Skeletal muscle tissue (tissue), 4 donors: ENCODE data around the gene TMEM30A. TPM values are rescaled to one million over a fixed set of nuclear protein-coding genes. Genes with fewer than 3 reads are reported as not detected.

Experiments used
- H3K27ac ChIP-seq: one replicate; pipeline ENCODE4 v1.7.0; 2013; ENCODE audit warnings: mild to moderate bottlenecking, low read depth, low read length, inconsistent platforms
- H3K27me3 ChIP-seq, 3 donors: one replicate each; pipeline ENCODE4 v1.7.0; 2013; ENCODE audit warnings: low read length in 3 of 3; ENCODE audit not compliant: control insufficient read depth in 3 of 3, insufficient read depth in 3 of 3
- H3K36me3 ChIP-seq, 3 donors: one replicate each; pipeline ENCODE4 v1.7.0; 2013; ENCODE audit warnings: low read length in 3 of 3; ENCODE audit not compliant: control insufficient read depth in 3 of 3, insufficient read depth in 3 of 3
- H3K4me1 ChIP-seq, 3 donors: one replicate each; pipeline ENCODE4 v1.7.0; 2013; ENCODE audit warnings: low read length in 3 of 3, mild to moderate bottlenecking in 3 of 3; ENCODE audit not compliant: control insufficient read depth in 3 of 3, insufficient read depth in 3 of 3
- H3K4me3 ChIP-seq, 3 donors: one replicate each; pipeline ENCODE4 v1.7.0; 2013; ENCODE audit warnings: low read length in 3 of 3
- H3K9ac ChIP-seq, 3 donors: one replicate each; pipeline ENCODE4 v1.7.0; 2013; ENCODE audit warnings: low read length in 3 of 3, mild to moderate bottlenecking in 3 of 3, moderate library complexity in 2 of 3, low read depth in 1 of 3
- H3K9me3 ChIP-seq, 3 donors: one replicate each; pipeline ENCODE4 v1.7.0; 2013; ENCODE audit warnings: low read length in 3 of 3; ENCODE audit not compliant: control insufficient read depth in 3 of 3
- total RNA-seq: library from RNA; depleted of rRNA; stranded (reverse); fragments of >200 nt; gene quantifications from one replicate; pipeline ENCODE4 v1.2.3, GENCODE V29; 2014
- donor health status: Osteomylitis.

Gene TMEM30A
- total RNA-seq, 1 donor from 2014 or later, result 63.7 TPM

- H3K9ac ChIP-seq, result no peak overlapping the region
- H3K9me3 ChIP-seq, result no peaks in the 10 kb centered on the region
- peaks cover 18% of the 10 kb centered on the region in 3 donors for H3K36me3 ChIP-seq
- no peak overlapping the region for H3K4me3 ChIP-seq
- no peak overlapping the region for H3K27ac ChIP-seq
- no peaks in the 10 kb centered on the region for H3K4me1 ChIP-seq
- no peaks in the 10 kb centered on the region for H3K27me3 ChIP-seq
These were observed 23.8 kb upstream of the TMEM30A start for GRCh38 chr6:75308250-75308988.

- peaks cover 8 to 13% (median 12%) of the 10 kb centered on the region in 3 donors for H3K36me3 ChIP-seq
- no peak overlapping the region for H3K27ac ChIP-seq
- no peaks in the 10 kb centered on the region for H3K4me1 ChIP-seq
- no peak overlapping the region for H3K9ac ChIP-seq
- no peaks in the 10 kb centered on the region for H3K27me3 ChIP-seq
- no peak overlapping the region for H3K4me3 ChIP-seq
- H3K9me3 ChIP-seq, result no peaks in the 10 kb centered on the region
These were observed 22.9 kb upstream of the TMEM30A start for GRCh38 chr6:75307364-75308004.

- Histone ChIP-seq H3K36me3 (peaks cover 4 to 7% (median 7%) of the 10 kb centered on the region in 3 donors), H3K27ac (no peak overlapping the region), H3K9ac (no peak overlapping the region), H3K27me3 (no peaks in the 10 kb centered on the region), H3K4me3 (no peak overlapping the region), H3K9me3 (no peaks in the 10 kb centered on the region), H3K4me1 (no peaks in the 10 kb centered on the region)
These were observed 21.5 kb upstream of the TMEM30A start for GRCh38 chr6:75306064-75306463.

GRCh38 chr6:75305573-75305972 is 21.0 kb upstream of the TMEM30A start:
- Histone ChIP-seq H3K9me3 (no peaks in the 10 kb centered on the region), H3K4me1 (no peaks in the 10 kb centered on the region), H3K27me3 (no peaks in the 10 kb centered on the region), H3K27ac (no peak overlapping the region), H3K4me3 (no peak overlapping the region), H3K36me3 (peaks cover 4 to 7% (median 7%) of the 10 kb centered on the region in 3 donors), H3K9ac (no peak overlapping the region)

GRCh38 chr6:75302280-75302679 is 17.7 kb upstream of the TMEM30A start:
- Histone ChIP-seq H3K27ac (no peak overlapping the region), H3K9me3 (no peaks in the 10 kb centered on the region), H3K9ac (no peak overlapping the region), H3K4me1 (peaks cover 3 to 6% (median 4%) of the 10 kb centered on the region in 3 donors), H3K4me3 (no peak overlapping the region), H3K27me3 (no peaks in the 10 kb centered on the region), H3K36me3 (no peaks in the 10 kb centered on the region)

GRCh38 chr6:75301537-75301936 is 16.9 kb upstream of the TMEM30A start:
- H3K9ac ChIP-seq, result no peak overlapping the region
- no peak overlapping the region for H3K4me3 ChIP-seq
- H3K36me3 ChIP-seq, result no peaks in the 10 kb centered on the region
- H3K9me3 ChIP-seq, result no peaks in the 10 kb centered on the region
- H3K27ac ChIP-seq, result no peak overlapping the region
- no peaks in the 10 kb centered on the region for H3K27me3 ChIP-seq
- peaks cover 3 to 6% (median 4%) of the 10 kb centered on the region in 3 donors for H3K4me1 ChIP-seq

- no peaks in the 10 kb centered on the region for H3K9me3 ChIP-seq
- H3K27me3 ChIP-seq, result no peaks in the 10 kb centered on the region
- no peak overlapping the region for H3K4me3 ChIP-seq
These were observed 16.5 kb upstream of the TMEM30A start for GRCh38 chr6:75301088-75301487.

GRCh38 chr6:75300531-75300855 is 15.9 kb upstream of the TMEM30A start:
- no peak overlapping the region for H3K4me3 ChIP-seq
- H3K36me3 ChIP-seq, result no peaks in the 10 kb centered on the region
- no peaks in the 10 kb centered on the region for H3K27me3 ChIP-seq
- H3K9me3 ChIP-seq, result no peaks in the 10 kb centered on the region
- no peak overlapping the region for H3K27ac ChIP-seq
- H3K4me1 ChIP-seq, result peaks cover 3 to 6% (median 4%) of the 10 kb centered on the region in 3 donors
- H3K9ac ChIP-seq, result no peak overlapping the region

More at GRCh38 chr6:75301088-75301487, 16.5 kb upstream of the TMEM30A start:
- H3K27ac ChIP-seq, result no peak overlapping the region
- no peaks in the 10 kb centered on the region for H3K36me3 ChIP-seq
- H3K9ac ChIP-seq, result no peak overlapping the region
- H3K4me1 ChIP-seq, result peaks cover 3 to 6% (median 4%) of the 10 kb centered on the region in 3 donors

- Histone ChIP-seq H3K36me3 (no peaks in the 10 kb centered on the region), H3K4me1 (peaks cover 3 to 6% (median 4%) of the 10 kb centered on the region in 3 donors), H3K27me3 (no peaks in the 10 kb centered on the region), H3K9me3 (no peaks in the 10 kb centered on the region), H3K4me3 (no peak overlapping the region), H3K27ac (no peak overlapping the region), H3K9ac (no peak overlapping the region)
These were observed 15.4 kb upstream of the TMEM30A start for GRCh38 chr6:75299801-75300530.
